ENCODE measurements around the gene KIF3B. TPM values are rescaled to one million over a fixed set of nuclear protein-coding genes. Genes with fewer than 3 reads are reported as not detected.

KIF3B gene
- total RNA-seq, 1 donor from 2014 or later, result 60.9 TPM

Other genes starting within 250 kb of the KIF3B start
- not detected in 2 replicates for gene HCK, start 225.4 kb upstream of the KIF3B start, total RNA-seq
- gene TM9SF4, start 167.9 kb upstream of the KIF3B start, total RNA-seq, result 22.6 and 56.0 TPM in 2 replicates
- 2.6 and 4.3 TPM in 2 replicates for gene PLAGL2, start 69.9 kb upstream of the KIF3B start, total RNA-seq
- 26.0 and 36.0 TPM in 2 replicates for gene POFUT1, start 69.8 kb upstream of the KIF3B start, total RNA-seq
- gene ASXL1, start 80.7 kb downstream of the KIF3B start, total RNA-seq, result 27.1 and 54.8 TPM in 2 replicates